HG02981 (cell line): ENCODE data around the gene PHF5A.

Experiments used
- ATAC-seq: cut with Tn5 transposase; IDR thresholded peaks from one replicate; pipeline ENCODE4 v1.9.1; 2021; ENCODE audit warnings: mild to moderate bottlenecking, moderate library complexity; ENCODE audit not compliant: unreplicated experiment

Gene PHF5A

GRCh38 chr22:41418717-41419116, 49.8 kb downstream of the PHF5A start:
- no peak for ATAC-seq

- ATAC-seq = no peak
Measured at GRCh38 chr22:41417622-41418390, 50.7 kb downstream of the PHF5A start.

GRCh38 chr22:41415554-41415953, 52.9 kb downstream of the PHF5A start:
- ATAC-seq = no peak

- no peak for ATAC-seq
Measured at GRCh38 chr22:41411021-41411851, 57.3 kb downstream of the PHF5A start.

- ATAC-seq = no peak
Measured at GRCh38 chr22:41410311-41410751, 58.2 kb downstream of the PHF5A start.
